Measurements from ENCODE around the gene RD3L. TPM values are rescaled to one million over a fixed set of nuclear protein-coding genes. Genes with fewer than 3 reads are reported as not detected.

The RD3L gene
- total RNA-seq, 4 donors from 2014 or later, result not detected

- TF ChIP-seq CTCF (IDR thresholded peaks at IDR 0.05; ENCODE audit: low read depth), result no peak
These were observed 17.0 kb downstream of the RD3L start for GRCh38 chr14:103925316-103925715.

GRCh38 chr14:103923863-103924262 is 18.5 kb downstream of the RD3L start:
- TF ChIP-seq CTCF (IDR thresholded peaks at IDR 0.05; ENCODE audit: low read depth), result no peak

- no peak for TF ChIP-seq CTCF (IDR thresholded peaks at IDR 0.05; ENCODE audit: low read depth)
These were observed 21.1 kb downstream of the RD3L start for GRCh38 chr14:103920981-103921854.

GRCh38 chr14:103916636-103917262 is 25.6 kb downstream of the RD3L start:
- TF ChIP-seq CTCF (IDR thresholded peaks at IDR 0.05; ENCODE audit: low read depth), result no peak

GRCh38 chr14:103915616-103916015 is 26.7 kb downstream of the RD3L start:
- TF ChIP-seq CTCF (IDR thresholded peaks at IDR 0.05; ENCODE audit: low read depth), result no peak

GRCh38 chr14:103910984-103911383 is 31.3 kb downstream of the RD3L start:
- TF ChIP-seq CTCF (IDR thresholded peaks at IDR 0.05; ENCODE audit: low read depth), result no peak

- TF ChIP-seq CTCF (IDR thresholded peaks at IDR 0.05; ENCODE audit: low read depth), result no peak
These were observed 31.9 kb downstream of the RD3L start for GRCh38 chr14:103910262-103910935.

All from subcutaneous adipose tissue (tissue), 4 donors.